ENCODE data around the gene TXNDC9. TPM values are rescaled to one million over a fixed set of nuclear protein-coding genes. Genes with fewer than 3 reads are reported as not detected.
"Not testable (repeated sequence)": the region's sequence is repeated elsewhere in the genome, so short reads cannot be mapped to it uniquely, and the experiment has no call there.

Gene TXNDC9
- total RNA-seq, 2 experiments from 2014 or later, result 29.9 to 34.2 TPM

DNA sequence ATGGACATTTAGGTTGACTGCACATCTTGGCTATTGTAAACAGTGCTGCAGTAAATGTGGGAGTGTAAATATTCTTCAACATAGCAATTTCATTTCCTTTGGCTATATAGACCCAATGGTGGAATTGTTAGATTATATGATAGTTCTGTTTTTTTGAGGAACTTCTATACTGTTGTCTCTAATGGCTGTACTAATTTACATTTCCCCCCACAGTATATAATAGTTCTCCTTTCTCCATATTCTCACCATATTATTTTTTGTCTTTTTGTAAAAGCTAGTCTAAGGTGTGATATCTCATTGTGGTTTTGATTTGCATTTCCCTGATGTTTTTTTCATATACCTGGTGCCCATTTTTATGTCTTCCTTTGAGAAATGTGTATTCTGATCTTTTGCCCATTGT, 14.1 kb upstream of the TXNDC9 start:
- Mint-ChIP-seq H3K4me3 (no peak overlapping the region), H3K27me3 (no peaks in the 10 kb centered on the region), H3K4me1 (peaks cover 33% of the 10 kb centered on the region), H3K36me3 (ENCODE audit: low read depth) (peaks cover 2% of the 10 kb centered on the region), H3K9me3 (no peaks in the 10 kb centered on the region), H3K27ac (no peak overlapping the region)
- CTCF ChIA-PET, result no interaction called here
- POLR2A ChIA-PET, result interaction anchor here (0.6 kb wide), 1 partner anchor 13 kb away, joined by 3 read pairs; the partner anchor contains the start of gene EIF5B
- no peak for DNase-seq

DNA sequence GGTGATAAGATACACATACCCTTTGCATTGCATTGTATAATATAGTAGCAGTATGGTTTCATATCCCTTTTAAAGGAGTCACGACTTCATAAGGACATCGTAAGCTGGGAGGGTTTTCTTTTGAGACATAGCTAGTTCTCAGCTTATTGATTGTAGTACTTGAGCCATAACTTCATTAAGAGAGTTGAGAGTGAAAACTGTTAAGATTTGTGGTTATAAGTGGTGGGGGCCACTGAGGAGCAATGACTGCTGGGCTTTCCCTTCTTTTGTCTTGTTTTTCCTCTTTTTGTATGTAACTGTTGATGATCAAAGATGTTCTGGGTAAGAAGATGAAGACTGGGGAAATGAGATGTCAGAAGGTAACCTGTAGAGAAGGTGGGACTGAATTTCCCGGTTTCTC, 12.0 kb upstream of the TXNDC9 start:
- H3K27ac Mint-ChIP-seq, result peak overlapping the region; percentile 24
- no peak for DNase-seq
- peaks cover 30% of the 10 kb centered on the region for H3K4me1 Mint-ChIP-seq
- POLR2A ChIA-PET, result interaction anchor here (0.9 to 2.1 kb wide), 2 partner anchors 11 to 12 kb away, joined by 3 to 13 read pairs; partner anchors contain the start of genes EIF5B and TXNDC9
- H3K27me3 Mint-ChIP-seq, result no peaks in the 10 kb centered on the region
- peaks cover 7% of the 10 kb centered on the region for H3K36me3 Mint-ChIP-seq (ENCODE audit: low read depth)
- no peak overlapping the region for H3K4me3 Mint-ChIP-seq
- CTCF ChIA-PET, result interaction anchor here (0.6 to 2.2 kb wide), 2 partner anchors 11 to 34 kb away, joined by 4 to 9 read pairs; partner anchors contain the start of genes EIF5B and TXNDC9
- H3K9me3 Mint-ChIP-seq, result no peaks in the 10 kb centered on the region

DNA sequence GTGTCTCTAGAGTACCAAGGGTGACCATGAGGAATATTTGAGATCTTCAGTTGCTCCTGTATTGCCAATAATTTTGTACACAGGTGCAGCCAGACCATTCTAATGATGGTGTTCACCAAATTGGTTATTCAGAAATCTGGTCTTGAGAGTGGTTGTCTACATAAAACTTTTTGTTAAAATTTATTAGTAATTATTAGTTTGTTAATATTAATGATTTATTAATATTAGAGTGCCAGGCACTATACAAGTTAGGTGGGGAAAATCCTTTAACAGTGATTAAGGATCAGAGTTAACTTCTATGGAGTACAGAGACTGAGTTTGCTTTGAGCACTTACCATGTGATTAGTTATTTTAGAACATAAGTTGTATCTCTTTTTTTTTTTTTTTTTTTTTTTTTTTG, 10.1 kb upstream of the TXNDC9 start:
- no peak for DNase-seq
- peaks cover 39% of the 10 kb centered on the region for H3K4me1 Mint-ChIP-seq
- no peak overlapping the region for H3K4me3 Mint-ChIP-seq
- H3K27ac Mint-ChIP-seq, result no peak overlapping the region
- no peaks in the 10 kb centered on the region for H3K27me3 Mint-ChIP-seq
- ChIA-PET POLR2A (interaction anchor here (1.0 kb wide), 1 partner anchor 10 kb away, joined by 3 read pairs; the partner anchor contains the start of gene TXNDC9), CTCF (interaction anchor here (0.7 to 2.2 kb wide), 2 partner anchors 9 to 140 kb away, joined by 3 to 9 read pairs; partner anchors contain the start of genes EIF5B and TXNDC9)
- peaks cover 8% of the 10 kb centered on the region for H3K36me3 Mint-ChIP-seq (ENCODE audit: low read depth)
- no peaks in the 10 kb centered on the region for H3K9me3 Mint-ChIP-seq

DNA sequence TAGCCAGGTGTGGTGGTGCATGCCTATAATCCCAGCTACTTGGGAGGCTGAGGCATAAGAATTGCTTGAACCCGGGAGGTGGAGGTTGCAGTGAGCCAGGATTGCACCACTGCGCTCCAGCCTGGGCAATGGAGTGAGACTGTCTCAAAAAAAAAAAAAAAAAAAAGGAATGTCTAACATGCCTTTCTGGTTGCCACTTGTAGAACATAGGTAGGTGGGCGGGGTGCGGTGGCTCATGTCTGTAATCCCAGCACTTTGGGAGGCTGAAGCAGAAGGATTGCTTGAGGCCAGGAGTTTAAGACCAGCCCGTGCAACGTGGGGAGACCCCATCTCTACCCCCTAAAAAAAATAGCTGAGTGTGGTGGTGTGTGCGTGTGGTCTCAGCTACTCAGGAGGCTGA, 9.3 kb upstream of the TXNDC9 start:
- H3K9me3 Mint-ChIP-seq; H3K4me3 Mint-ChIP-seq; CTCF ChIA-PET; DNase-seq; H3K36me3 Mint-ChIP-seq (ENCODE audit: low read depth); H3K27me3 Mint-ChIP-seq; H3K27ac Mint-ChIP-seq: not testable (repeated sequence)
- POLR2A ChIA-PET, result interaction anchor here (1.0 kb wide), 1 partner anchor 9 kb away, joined by 3 read pairs; the partner anchor contains the start of gene TXNDC9
- peaks cover 43% of the 10 kb centered on the region for H3K4me1 Mint-ChIP-seq

DNA sequence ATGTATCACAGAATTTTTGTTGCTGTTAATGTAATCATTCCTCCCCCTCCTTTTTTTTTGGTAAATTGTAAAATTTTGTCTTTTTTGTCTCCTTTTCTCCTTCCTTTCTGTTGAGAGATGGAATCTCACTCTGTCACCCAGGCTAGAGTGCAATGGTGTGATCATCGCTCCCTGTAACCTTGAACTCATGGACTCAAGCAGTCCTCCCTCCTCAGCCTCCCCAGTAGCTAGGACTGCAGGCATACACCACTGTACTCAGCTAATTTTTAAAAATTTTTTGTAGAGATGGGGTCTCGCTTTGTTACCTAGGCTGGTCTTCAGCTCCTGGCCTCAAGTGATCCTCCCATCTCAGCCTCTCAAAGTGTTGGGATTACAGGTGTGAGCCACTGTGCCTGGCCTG, 6.4 kb upstream of the TXNDC9 start:
- no peak overlapping the region for H3K4me3 Mint-ChIP-seq
- peaks cover 7% of the 10 kb centered on the region for H3K36me3 Mint-ChIP-seq (ENCODE audit: low read depth)
- no peak for DNase-seq
- H3K27ac Mint-ChIP-seq, result no peak overlapping the region
- no peaks in the 10 kb centered on the region for H3K27me3 Mint-ChIP-seq
- peaks cover 42% of the 10 kb centered on the region for H3K4me1 Mint-ChIP-seq
- no peaks in the 10 kb centered on the region for H3K9me3 Mint-ChIP-seq
- POLR2A ChIA-PET, result no interaction called here
- CTCF ChIA-PET, result no interaction called here

DNA sequence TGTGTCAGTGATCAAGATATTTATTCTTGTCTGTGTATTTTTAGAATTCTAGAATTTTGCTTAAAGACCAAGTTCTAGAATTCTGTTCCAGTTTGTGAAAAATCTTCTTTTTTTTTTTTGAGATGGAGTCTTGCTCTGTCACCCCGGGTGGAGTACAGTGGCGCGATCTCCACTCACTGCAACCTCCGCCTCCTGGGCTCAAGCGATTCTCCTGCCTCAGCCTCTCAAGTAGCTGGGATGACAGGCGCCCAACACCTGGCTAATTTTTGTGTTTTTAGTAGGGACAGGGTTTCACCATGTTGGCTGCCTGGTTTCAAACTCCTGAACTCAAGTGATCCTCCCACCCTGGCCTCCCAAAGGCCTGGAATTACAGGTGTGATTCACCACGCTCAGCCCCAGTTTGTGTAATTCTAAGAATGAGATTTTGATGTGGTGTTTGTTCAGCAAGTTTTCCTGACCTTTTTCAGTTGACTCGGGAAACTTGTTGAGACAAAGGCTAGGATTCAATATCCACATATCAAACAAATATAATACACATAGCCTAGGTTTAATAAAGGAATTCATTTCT, 4.6 kb upstream of the TXNDC9 start:
- peaks cover 6% of the 10 kb centered on the region for H3K36me3 Mint-ChIP-seq (ENCODE audit: low read depth)
- DNase-seq, result no peak
- no peak overlapping the region for H3K27ac Mint-ChIP-seq
- peaks cover 38% of the 10 kb centered on the region for H3K4me1 Mint-ChIP-seq
- H3K9me3 Mint-ChIP-seq, result no peaks in the 10 kb centered on the region
- no peaks in the 10 kb centered on the region for H3K27me3 Mint-ChIP-seq
- H3K4me3 Mint-ChIP-seq, result no peak overlapping the region
- ChIA-PET POLR2A (no interaction called here), CTCF (no interaction called here)

DNA sequence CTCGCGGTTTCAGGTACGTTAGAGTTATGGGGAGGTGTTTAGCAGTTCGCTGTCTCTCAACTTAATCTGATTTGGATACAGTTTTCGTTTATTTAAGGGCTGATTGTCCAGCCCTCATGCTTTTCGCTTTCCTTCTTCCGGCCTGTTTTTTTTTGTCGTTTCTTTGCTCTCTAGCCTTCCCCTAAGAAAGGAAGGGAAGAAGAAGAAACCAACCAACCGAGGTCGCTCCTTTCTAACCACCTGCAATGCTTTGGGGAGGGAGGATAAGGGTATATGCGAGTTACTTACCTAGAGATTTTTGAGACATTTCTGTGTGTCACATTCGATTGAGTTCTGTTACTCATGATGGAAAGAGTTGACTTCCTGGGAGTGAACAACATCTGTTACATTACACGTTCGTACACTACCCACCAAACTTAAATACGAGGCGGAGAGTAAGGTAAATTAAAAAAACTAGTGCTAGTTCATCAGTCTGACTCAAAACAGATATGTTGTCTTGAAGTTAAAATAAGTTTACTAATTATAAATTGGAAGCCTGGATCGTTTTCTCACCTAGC, 2.0 kb upstream of the TXNDC9 start:
- H3K4me1 Mint-ChIP-seq, result peaks cover 53% of the 10 kb centered on the region
- POLR2A ChIA-PET, result interaction anchor here (1.0 to 3.7 kb wide), 8 partner anchors 10 to 1692 kb away, joined by 3 to 36 read pairs (median 7); partner anchors contain the start of genes C2orf15, COX5B, MITD1 and MRPL30

DNA sequence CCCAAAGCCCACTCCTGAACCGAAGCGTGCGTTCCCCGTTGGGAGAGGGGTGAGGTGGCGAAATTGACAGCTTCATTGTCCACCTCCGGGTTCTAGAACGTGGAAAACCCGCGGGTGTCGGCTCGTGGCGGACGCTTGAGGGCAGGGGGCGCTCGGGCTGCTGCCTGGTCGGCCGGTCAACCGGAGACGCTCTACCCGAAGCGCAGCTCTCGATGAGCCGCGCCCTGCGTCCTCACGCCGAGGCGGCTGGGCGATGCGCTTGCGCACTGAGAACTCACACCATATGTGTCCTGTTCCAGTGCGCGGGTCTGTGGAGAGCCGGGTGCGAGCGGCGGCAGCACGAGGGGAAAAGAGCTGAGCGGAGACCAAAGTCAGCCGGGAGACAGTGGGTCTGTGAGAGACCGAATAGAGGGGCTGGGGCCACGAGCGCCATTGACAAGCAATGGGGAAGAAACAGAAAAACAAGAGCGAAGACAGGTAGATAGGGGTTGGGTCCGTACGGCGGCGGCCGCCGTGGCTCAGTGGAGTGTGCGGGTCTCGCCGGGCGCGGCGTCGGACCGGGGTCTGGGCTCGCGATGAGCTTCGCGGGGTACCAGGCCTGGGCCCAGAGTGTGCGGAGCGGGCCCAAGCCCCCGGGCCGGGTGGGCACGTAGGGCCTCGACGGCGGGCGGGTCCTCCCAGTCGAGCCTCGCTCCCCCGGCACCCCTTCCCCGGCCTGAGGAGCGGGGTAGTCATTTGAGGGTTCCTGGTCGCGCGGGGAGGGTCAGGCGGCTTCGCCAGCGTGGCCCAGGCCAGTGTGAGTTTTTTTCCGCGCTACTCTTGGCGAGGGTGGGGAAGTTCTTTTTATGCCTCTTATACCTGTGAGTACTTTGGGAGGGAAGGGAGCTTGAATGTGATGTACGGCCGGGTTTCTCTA, 1.2 kb upstream of the TXNDC9 start, which contains the start of gene EIF5B:
Gene EIF5B (plus strand): TSS at position 277 of the 916 bp plus-strand sequence. CDS start 166 bp downstream, at position 443.
- Mint-ChIP-seq H3K4me1 (peaks cover 53% of the 10 kb centered on the region), H3K4me3 (no peak within 1 kb of the TSS), H3K27ac (no peak within 1 kb of the TSS), H3K36me3 (ENCODE audit: low read depth) (peaks cover 14% of the 10 kb centered on the region), H3K9me3 (no peaks in the 10 kb centered on the region), H3K27me3 (no peaks in the 10 kb centered on the region)
- peak; percentile 93 for DNase-seq
- POLR2A ChIA-PET, result interaction anchor here (0.6 to 3.7 kb wide), 17 partner anchors 9 to 1692 kb away, joined by 3 to 36 read pairs (median 4); partner anchors contain the start of genes C2orf15, COX5B, MITD1 and MRPL30
- CTCF ChIA-PET, result interaction anchor here (1.1 to 4.7 kb wide), 10 partner anchors 10 to 271 kb away, joined by 3 to 21 read pairs (median 4); partner anchors contain the start of genes MITD1, MRPL30 and REV1

More for the DNA sequence above, 2.0 kb upstream of the TXNDC9 start:
- H3K4me3 Mint-ChIP-seq, result no peak overlapping the region
- H3K27ac Mint-ChIP-seq, result no peak overlapping the region
- no peaks in the 10 kb centered on the region for H3K27me3 Mint-ChIP-seq
- peaks cover 9% of the 10 kb centered on the region for H3K36me3 Mint-ChIP-seq (ENCODE audit: low read depth)
- DNase-seq, result no peak
- CTCF ChIA-PET, result interaction anchor here (1.5 to 4.7 kb wide), 7 partner anchors 9 to 272 kb away, joined by 3 to 21 read pairs (median 9); partner anchors contain the start of genes MITD1, MRPL30 and REV1
- no peaks in the 10 kb centered on the region for H3K9me3 Mint-ChIP-seq

DNA sequence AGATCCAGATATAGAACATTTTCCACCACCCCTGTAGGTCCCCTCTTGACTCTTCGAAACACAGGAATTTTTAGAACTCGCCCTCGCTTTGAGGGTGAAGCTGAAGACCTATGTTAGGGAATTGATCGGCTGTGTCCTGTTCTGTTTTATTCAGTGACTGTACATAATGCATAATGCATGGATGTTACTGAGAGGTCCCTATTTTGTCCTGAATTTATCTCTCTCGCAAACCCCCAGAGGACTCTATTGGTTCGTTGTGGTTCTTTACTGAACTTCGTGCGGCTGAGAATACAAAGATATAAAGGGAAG, 625 bp upstream of the TXNDC9 start:
- H3K4me3 Mint-ChIP-seq, result no peak overlapping the region
- no peak overlapping the region for H3K27ac Mint-ChIP-seq
- no peak for DNase-seq
- no peaks in the 10 kb centered on the region for H3K9me3 Mint-ChIP-seq
- ChIA-PET POLR2A (interaction anchor here (0.6 to 3.7 kb wide), 15 partner anchors 9 to 1674 kb away, joined by 3 to 36 read pairs (median 5); partner anchors contain the start of genes C2orf15, MITD1, MRPL30 and REV1), CTCF (interaction anchor here (1.1 to 4.7 kb wide), 10 partner anchors 11 to 270 kb away, joined by 3 to 21 read pairs (median 4); partner anchors contain the start of genes MITD1, MRPL30 and REV1)
- no peaks in the 10 kb centered on the region for H3K27me3 Mint-ChIP-seq
- peaks cover 20% of the 10 kb centered on the region for H3K36me3 Mint-ChIP-seq (ENCODE audit: low read depth)
- peaks cover 51% of the 10 kb centered on the region for H3K4me1 Mint-ChIP-seq

DNA sequence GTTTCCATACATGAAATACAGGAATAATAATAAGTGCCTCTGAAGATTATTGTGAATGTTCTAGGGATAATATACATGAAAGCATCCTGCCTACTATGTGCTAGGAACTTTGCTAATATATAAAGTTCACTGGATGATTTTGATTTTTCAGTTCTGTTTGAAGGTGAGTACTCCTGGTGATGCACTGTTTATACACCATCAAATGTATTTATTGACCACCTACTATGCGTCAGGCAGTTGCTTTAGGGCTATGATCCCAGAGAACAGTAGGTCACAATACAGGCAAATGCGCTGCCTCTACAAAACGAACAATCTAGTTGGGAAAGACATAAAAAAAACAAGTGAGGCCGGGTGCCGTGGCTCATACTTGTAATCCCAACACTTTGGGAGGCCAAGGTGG, 10.7 kb downstream of the TXNDC9 start:
- H3K9me3 Mint-ChIP-seq, result no peaks in the 10 kb centered on the region
- CTCF ChIA-PET, result no interaction called here
- no peak overlapping the region for H3K4me3 Mint-ChIP-seq

DNA sequence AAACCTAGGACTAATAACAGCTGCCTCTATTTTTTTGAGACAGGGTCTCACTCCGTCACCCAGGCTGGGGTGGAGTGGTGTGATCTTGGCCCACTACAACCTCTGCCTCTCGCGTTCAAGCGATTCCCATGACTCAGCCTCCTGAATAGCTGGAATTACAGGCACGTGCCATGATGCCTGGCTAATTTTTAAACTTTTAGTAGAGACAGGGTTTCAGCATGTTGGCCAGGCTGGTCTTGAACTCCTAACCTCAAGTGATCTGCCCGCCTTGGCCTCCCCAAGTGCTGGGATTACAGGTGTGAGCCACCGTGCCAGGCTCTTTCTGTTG, 18.3 kb downstream of the TXNDC9 start:
- DNase-seq, H3K27ac Mint-ChIP-seq, H3K9me3 Mint-ChIP-seq, H3K27me3 Mint-ChIP-seq, CTCF ChIA-PET, H3K4me1 Mint-ChIP-seq, H3K4me3 Mint-ChIP-seq: not testable (repeated sequence)
- POLR2A ChIA-PET, result interaction anchor here (1.6 kb wide), 1 partner anchor 9 kb away, joined by 3 read pairs; no protein-coding TSS in a partner anchor
- H3K36me3 Mint-ChIP-seq (ENCODE audit: low read depth), result peaks cover 44% of the 10 kb centered on the region

More for the DNA sequence above, 10.7 kb downstream of the TXNDC9 start:
- Mint-ChIP-seq H3K36me3 (ENCODE audit: low read depth) (peaks cover 55% of the 10 kb centered on the region), H3K27me3 (no peaks in the 10 kb centered on the region), H3K27ac (no peak overlapping the region), H3K4me1 (no peaks in the 10 kb centered on the region)
- no peak for DNase-seq
- POLR2A ChIA-PET, result interaction anchor here (1.3 kb wide), 1 partner anchor 11 kb away, joined by 4 read pairs; the partner anchor contains the start of gene EIF5B

DNA sequence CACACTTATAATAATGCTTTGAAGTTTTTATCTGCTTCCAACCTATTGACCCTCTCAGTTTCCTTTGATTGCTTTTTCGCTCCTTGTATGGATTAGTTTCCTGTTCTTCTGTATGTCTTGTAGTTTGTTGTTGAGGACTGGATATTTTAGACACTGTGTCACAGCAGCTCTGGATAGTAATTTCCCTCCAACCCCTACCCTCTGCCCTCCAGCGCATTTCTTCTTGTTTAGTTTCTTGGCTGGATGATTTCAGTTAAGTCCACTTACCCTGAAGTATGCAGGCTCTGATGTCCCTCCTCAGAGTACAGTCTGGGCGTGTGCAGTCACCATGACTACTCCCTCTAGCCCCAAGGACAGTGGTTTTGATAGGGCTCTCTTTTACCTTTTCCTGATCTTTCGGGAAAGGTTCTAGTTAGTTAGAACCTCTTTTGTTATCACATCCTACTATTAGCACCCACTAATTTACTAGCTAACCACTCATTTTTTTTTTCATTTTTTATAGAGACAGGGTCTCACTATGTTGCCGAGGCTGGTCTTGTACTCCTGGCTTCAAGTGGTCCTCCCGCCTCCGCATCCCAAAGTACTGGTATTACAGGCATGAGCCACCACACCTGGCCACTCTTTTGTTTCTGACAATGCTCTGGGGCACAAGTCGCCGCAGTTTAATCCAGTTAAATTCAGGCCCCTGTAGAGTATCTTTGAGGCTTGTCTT, 18.8 kb downstream of the TXNDC9 start:
- no peak overlapping the region for H3K4me3 Mint-ChIP-seq
- DNase-seq, result no peak
- H3K36me3 Mint-ChIP-seq (ENCODE audit: low read depth), result peaks cover 46% of the 10 kb centered on the region
- no peaks in the 10 kb centered on the region for H3K9me3 Mint-ChIP-seq
- POLR2A ChIA-PET, result interaction anchor here (1.6 kb wide), 1 partner anchor 8 kb away, joined by 3 read pairs; no protein-coding TSS in a partner anchor
- H3K27ac Mint-ChIP-seq, result no peak overlapping the region
- CTCF ChIA-PET, result no interaction called here
- H3K4me1 Mint-ChIP-seq, result peaks cover 1% of the 10 kb centered on the region
- no peaks in the 10 kb centered on the region for H3K27me3 Mint-ChIP-seq

Data from activated CD4-positive, alpha-beta memory T cell treated with anti-CD3 and anti-CD28 coated beads, Interleukin-2, amount 10 ng/mL, durations not matched to agents 7 days and 5 days (primary cell).